NB4 (cell line): ENCODE measurements around the gene STRIP1.

Experiments used
- MYC ChIP-seq: IDR thresholded peaks from 2 replicates; pipeline ENCODE4 v1.6.1; 2011; ENCODE audit warnings: low read depth, low read length
- POLR2A ChIP-seq: IDR thresholded peaks from 2 replicates; pipeline ENCODE4 v1.6.1; 2011; ENCODE audit warnings: mild to moderate bottlenecking; ENCODE audit not compliant: insufficient read length; ENCODE audit errors: extremely low read depth
- TF ChIP-seq, protein P1 (sequence below): IDR thresholded peaks from one replicate; pipeline ENCODE4 v1.5.1; 2012; ENCODE audit warnings: low read depth, low read length
- TF ChIP-seq, protein P2 (sequence below): IDR thresholded peaks from 2 replicates; pipeline ENCODE4 v1.6.1; 2011; ENCODE audit warnings: low read depth, low read length

DNA sequence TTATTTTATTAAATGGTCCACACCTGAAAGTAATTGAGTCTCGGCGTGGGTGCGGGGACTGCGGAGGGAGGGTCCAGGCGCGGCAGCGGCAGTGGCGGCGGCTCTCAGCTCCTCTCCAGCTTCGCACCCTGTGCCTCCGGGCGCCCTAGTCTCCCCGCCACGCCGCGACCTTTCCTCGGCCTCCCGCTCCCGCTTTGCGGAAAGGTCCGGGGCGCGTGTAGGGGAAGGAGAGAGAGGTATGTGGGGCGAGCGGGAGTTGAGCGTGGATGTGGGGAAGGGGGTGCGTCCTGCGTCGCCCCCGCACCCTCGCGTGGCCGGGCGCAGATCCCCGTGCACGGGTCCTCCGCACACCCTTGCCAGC, 49.4 kb downstream of the STRIP1 start:
- TF ChIP-seq, protein P1, sequence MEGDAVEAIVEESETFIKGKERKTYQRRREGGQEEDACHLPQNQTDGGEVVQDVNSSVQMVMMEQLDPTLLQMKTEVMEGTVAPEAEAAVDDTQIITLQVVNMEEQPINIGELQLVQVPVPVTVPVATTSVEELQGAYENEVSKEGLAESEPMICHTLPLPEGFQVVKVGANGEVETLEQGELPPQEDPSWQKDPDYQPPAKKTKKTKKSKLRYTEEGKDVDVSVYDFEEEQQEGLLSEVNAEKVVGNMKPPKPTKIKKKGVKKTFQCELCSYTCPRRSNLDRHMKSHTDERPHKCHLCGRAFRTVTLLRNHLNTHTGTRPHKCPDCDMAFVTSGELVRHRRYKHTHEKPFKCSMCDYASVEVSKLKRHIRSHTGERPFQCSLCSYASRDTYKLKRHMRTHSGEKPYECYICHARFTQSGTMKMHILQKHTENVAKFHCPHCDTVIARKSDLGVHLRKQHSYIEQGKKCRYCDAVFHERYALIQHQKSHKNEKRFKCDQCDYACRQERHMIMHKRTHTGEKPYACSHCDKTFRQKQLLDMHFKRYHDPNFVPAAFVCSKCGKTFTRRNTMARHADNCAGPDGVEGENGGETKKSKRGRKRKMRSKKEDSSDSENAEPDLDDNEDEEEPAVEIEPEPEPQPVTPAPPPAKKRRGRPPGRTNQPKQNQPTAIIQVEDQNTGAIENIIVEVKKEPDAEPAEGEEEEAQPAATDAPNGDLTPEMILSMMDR, result no peak
- no peak for TF ChIP-seq MYC
- no peak for TF ChIP-seq POLR2A
- TF ChIP-seq, protein P2, sequence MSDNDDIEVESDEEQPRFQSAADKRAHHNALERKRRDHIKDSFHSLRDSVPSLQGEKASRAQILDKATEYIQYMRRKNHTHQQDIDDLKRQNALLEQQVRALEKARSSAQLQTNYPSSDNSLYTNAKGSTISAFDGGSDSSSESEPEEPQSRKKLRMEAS, result no peak
